Measurements from ENCODE around the gene TIMP4. TPM values are rescaled to one million over a fixed set of nuclear protein-coding genes. Genes with fewer than 3 reads are reported as not detected.

TIMP4 gene
- total RNA-seq, 4 donors from 2014 or later, result 1.1 to 7.9 (median 5.1) TPM

DNA sequence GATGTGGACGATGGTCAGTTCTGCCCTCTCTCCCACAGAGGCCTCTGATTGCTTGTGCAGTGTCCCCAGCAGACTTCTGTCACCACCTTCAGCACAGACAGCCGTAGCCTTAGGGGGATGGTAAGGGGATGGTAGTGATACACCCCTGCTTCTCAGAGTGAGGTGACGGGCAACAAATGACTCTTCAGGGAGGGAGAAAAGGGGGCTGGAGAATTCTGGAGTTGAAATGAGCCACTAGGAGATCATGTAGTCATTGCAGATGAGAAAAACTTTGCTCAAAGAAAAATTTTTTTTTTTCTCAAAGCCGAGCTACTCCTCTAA lies 29.6 kb upstream of the TIMP4 start:
- DNase-seq, result no peak
- TF ChIP-seq, protein P1, sequence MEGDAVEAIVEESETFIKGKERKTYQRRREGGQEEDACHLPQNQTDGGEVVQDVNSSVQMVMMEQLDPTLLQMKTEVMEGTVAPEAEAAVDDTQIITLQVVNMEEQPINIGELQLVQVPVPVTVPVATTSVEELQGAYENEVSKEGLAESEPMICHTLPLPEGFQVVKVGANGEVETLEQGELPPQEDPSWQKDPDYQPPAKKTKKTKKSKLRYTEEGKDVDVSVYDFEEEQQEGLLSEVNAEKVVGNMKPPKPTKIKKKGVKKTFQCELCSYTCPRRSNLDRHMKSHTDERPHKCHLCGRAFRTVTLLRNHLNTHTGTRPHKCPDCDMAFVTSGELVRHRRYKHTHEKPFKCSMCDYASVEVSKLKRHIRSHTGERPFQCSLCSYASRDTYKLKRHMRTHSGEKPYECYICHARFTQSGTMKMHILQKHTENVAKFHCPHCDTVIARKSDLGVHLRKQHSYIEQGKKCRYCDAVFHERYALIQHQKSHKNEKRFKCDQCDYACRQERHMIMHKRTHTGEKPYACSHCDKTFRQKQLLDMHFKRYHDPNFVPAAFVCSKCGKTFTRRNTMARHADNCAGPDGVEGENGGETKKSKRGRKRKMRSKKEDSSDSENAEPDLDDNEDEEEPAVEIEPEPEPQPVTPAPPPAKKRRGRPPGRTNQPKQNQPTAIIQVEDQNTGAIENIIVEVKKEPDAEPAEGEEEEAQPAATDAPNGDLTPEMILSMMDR (IDR thresholded peaks at IDR 0.05), result no peak
- no peak for TF ChIP-seq POLR2AphosphoS5 (IDR thresholded peaks at IDR 0.05)
- no peak for TF ChIP-seq POLR2A (IDR thresholded peaks at IDR 0.05)
- TF ChIP-seq EP300 (IDR thresholded peaks at IDR 0.05; ENCODE audit: low read depth), result no peak
- peaks cover 8 to 28% (median 20%) of the 10 kb centered on the region in 4 donors for H3K4me1 ChIP-seq
- peak overlapping the region; percentile 38 to 63 (median 54) for H3K27ac ChIP-seq
- in situ Hi-C loops (cut with MboI; ENCODE audit: low pct_ligation_motif_present in 1 of 4, low pct_unique_long_range_greater_than_20kb in 1 of 4, low sequenced_read_pairs in 3 of 4) (no loop called here), intact Hi-C loops (cut with DNase I; ENCODE audit: low total_unique reads) (no loop called here)
- H3K4me3 ChIP-seq, result no peak overlapping the region
- H3K36me3 ChIP-seq, result no peaks in the 10 kb centered on the region
- no peaks in the 10 kb centered on the region for H3K9me3 ChIP-seq
- no peaks in the 10 kb centered on the region for H3K27me3 ChIP-seq
- 76% methylated on average over 4 of the region's 4 CpGs; no CpG with 5 or more reads in 1 of the 2 donors for WGBS, 2 donors (ENCODE audit: low coverage in 1 of 2)

DNA sequence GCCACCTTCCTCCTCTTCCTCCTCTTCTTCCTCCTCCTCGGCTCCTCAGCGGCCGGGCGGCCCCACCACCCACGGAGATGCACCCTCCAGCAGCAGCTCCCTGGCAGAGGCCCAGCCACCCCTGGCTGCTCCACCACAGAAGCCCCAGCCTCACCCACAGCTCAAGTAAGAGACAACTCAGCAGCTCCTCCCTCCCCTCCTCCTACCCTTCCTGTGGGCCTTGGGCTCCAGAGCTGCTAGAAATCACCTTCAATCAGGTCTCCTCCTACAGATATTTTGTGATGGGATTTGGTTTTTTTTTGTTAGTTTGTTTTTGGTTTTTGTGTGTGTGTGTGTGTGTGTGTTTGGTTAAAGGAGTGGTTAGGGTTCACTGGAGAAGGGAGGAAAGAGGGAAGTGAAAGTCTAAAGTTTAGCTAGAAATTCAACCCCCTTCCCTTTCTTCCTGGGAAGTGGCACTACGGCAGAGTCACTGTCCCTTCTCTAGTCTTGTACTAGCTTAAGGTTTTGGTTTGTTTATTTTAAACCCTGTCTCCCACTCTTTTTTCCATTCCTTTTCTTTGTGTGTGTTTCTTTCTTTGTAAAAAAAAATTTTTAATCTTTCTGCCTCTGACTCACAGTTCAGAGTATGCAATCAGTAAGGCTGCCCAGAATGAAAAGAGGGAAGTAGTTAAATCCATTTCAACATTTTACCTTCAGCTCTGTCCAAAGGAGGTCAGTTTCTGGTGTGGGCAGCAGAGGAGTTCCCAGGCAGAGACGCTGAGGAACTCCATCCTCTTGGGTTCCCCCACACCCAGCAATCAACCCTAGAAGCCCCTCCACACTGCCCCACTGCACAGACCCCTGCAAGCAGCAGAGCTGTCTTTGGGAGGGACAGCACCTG lies 29.0 kb upstream of the TIMP4 start:
- intact Hi-C loops (cut with DNase I; ENCODE audit: low total_unique reads) (no loop called here), in situ Hi-C loops (cut with MboI; ENCODE audit: low pct_ligation_motif_present in 1 of 4, low pct_unique_long_range_greater_than_20kb in 1 of 4, low sequenced_read_pairs in 3 of 4) (no loop called here)
- Histone ChIP-seq H3K4me3 (no peak overlapping the region), H3K27me3 (no peaks in the 10 kb centered on the region), H3K36me3 (no peaks in the 10 kb centered on the region), H3K27ac (peak overlapping the region; percentile 38 to 63 (median 54)), H3K9me3 (no peaks in the 10 kb centered on the region), H3K4me1 (peaks cover 8 to 22% (median 14%) of the 10 kb centered on the region in 4 donors)
- TF ChIP-seq POLR2AphosphoS5 (IDR thresholded peaks at IDR 0.05), result no peak
- no peak for TF ChIP-seq EP300 (IDR thresholded peaks at IDR 0.05; ENCODE audit: low read depth)
- TF ChIP-seq, protein P1 (IDR thresholded peaks at IDR 0.05), result no peak
- no peak for TF ChIP-seq POLR2A (IDR thresholded peaks at IDR 0.05)
- 11 to 39% methylated on average over 1 to 7 of the region's 7 CpGs for WGBS, 2 donors (ENCODE audit: low coverage in 1 of 2)
- DNase-seq, result peak; percentile 34

DNA sequence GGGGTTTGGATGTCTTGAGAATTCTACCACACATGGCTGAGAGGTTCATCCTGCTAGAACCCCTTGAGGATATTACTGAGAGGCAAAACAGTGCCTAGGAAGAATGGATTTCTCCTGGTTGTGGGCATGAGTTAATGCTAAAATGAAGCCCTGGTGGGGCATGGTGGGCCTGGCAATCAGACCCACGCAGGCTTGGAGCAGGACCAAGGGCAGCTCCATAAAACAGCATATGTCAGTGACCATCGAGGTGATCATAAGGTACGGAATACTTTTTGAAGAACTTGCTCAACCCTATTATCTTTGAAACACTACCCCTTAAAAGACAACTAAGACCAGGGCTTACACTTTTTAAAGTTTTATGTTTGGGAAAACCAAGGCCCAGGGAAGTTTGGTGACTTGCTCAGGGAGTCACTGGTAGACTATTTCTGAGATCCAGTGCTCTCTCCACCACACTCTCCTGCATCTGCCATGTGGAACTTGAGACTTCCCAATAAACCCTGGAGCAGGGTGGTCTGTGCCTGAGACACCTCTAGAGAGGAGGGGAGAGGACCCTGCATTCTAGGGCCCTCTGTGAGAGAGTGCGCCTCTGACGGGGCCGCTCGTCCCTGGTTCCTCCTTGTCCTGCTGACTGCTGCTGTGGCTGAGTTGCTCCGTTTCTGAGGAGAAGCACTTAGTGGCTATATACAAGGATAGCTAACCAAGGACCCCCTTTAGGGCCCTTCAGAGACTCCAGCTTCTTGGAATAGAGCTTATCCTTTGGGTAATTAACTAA lies 28.0 kb upstream of the TIMP4 start:
- no peaks in the 10 kb centered on the region for H3K36me3 ChIP-seq
- H3K4me3 ChIP-seq, result no peak overlapping the region
- 73% methylated on average over 8 of the region's 8 CpGs; no CpG with 5 or more reads in 1 of the 2 donors for WGBS, 2 donors (ENCODE audit: low coverage in 1 of 2)
- no peaks in the 10 kb centered on the region for H3K9me3 ChIP-seq
- no peak for DNase-seq
- H3K27me3 ChIP-seq, result no peaks in the 10 kb centered on the region
- in situ Hi-C loops (cut with MboI; ENCODE audit: low pct_ligation_motif_present in 1 of 4, low pct_unique_long_range_greater_than_20kb in 1 of 4, low sequenced_read_pairs in 3 of 4) (no loop called here), intact Hi-C loops (cut with DNase I; ENCODE audit: low total_unique reads) (no loop called here)
- peak overlapping the region in 1 of 4 donors; percentile 38 for H3K27ac ChIP-seq
- H3K4me1 ChIP-seq, result peaks cover 8 to 22% (median 13%) of the 10 kb centered on the region in 4 donors
- TF ChIP-seq, protein P1 (IDR thresholded peaks at IDR 0.05), result no peak
- no peak for TF ChIP-seq POLR2A (IDR thresholded peaks at IDR 0.05)
- TF ChIP-seq POLR2AphosphoS5 (IDR thresholded peaks at IDR 0.05), result no peak
- TF ChIP-seq EP300 (IDR thresholded peaks at IDR 0.05; ENCODE audit: low read depth), result no peak

DNA sequence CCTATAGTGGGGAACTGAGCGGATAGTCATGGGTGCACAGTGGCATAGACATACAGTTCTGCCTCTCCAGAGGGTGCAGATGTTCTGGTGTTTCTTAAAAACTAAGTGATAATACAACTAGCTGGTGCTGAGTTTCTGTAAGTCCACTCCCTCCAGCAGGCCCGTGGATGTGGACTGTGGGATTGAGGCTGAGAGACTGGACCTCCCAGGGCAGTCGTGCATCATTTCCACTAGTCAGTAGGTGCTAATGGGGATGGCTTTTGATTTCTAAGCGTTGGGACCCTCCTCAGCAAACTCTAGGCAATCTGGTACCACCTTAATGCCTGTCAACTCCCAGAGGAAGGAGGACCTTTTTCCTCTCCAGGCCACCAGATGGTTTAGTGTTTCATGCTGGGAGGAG lies 27.3 kb upstream of the TIMP4 start:
- WGBS, 2 donors (ENCODE audit: low coverage in 1 of 2), result 80% methylated on average over 4 of the region's 4 CpGs; no CpG with 5 or more reads in 1 of the 2 donors
- Histone ChIP-seq H3K27me3 (no peaks in the 10 kb centered on the region), H3K4me1 (peaks cover 8 to 22% (median 13%) of the 10 kb centered on the region in 4 donors), H3K9me3 (no peaks in the 10 kb centered on the region), H3K4me3 (no peak overlapping the region), H3K27ac (no peak overlapping the region), H3K36me3 (no peaks in the 10 kb centered on the region)
- DNase-seq, result no peak
- TF ChIP-seq POLR2A (IDR thresholded peaks at IDR 0.05), result no peak
- TF ChIP-seq, protein P1 (IDR thresholded peaks at IDR 0.05), result no peak
- no peak for TF ChIP-seq EP300 (IDR thresholded peaks at IDR 0.05; ENCODE audit: low read depth)
- no peak for TF ChIP-seq POLR2AphosphoS5 (IDR thresholded peaks at IDR 0.05)
- intact Hi-C loops (cut with DNase I; ENCODE audit: low total_unique reads), result no loop called here
- in situ Hi-C loops (cut with MboI; ENCODE audit: low pct_ligation_motif_present in 1 of 4, low pct_unique_long_range_greater_than_20kb in 1 of 4, low sequenced_read_pairs in 3 of 4), result no loop called here

Data from transverse colon (tissue), 4 donors.